Endometrial microvascular endothelial cells (primary cell): ENCODE measurements around the gene BOC. TPM values are rescaled to one million over a fixed set of nuclear protein-coding genes. Genes with fewer than 3 reads are reported as not detected.

ENCODE experiments used
- in situ Hi-C: cut with HindIII; loops from 2 replicates; pipeline ENCODE4 v1.10.0; 2017; ENCODE audit warnings: low sequenced_read_pairs, low pct_unique_long_range_greater_than_20kb; ENCODE audit errors: inconsistent ontology term
- total RNA-seq: library from RNA; depleted of rRNA; stranded (reverse); fragments of >200 nt; gene quantifications from one replicate; pipeline ENCODE4 v1.2.3, GENCODE V29; 2015; ENCODE audit errors: inconsistent ontology term

The BOC gene
- total RNA-seq, 1 donor from 2014 or later = 16.4 TPM

GRCh38 chr3:113242096-113242581 is 30.8 kb downstream of the BOC start:
- in situ Hi-C loops = no loop called here

- in situ Hi-C loops = no loop called here
Observed at GRCh38 chr3:113243071-113243470, 31.7 kb downstream of the BOC start.

GRCh38 chr3:113243846-113244245 is 32.5 kb downstream of the BOC start:
- in situ Hi-C loops = no loop called here

- in situ Hi-C loops = no loop called here
Observed at GRCh38 chr3:113245761-113246161, 34.4 kb downstream of the BOC start.

- in situ Hi-C loops = no loop called here
Observed at GRCh38 chr3:113247068-113247467, 35.7 kb downstream of the BOC start.

- in situ Hi-C loops = no loop called here
Observed at GRCh38 chr3:113247675-113248458, 36.5 kb downstream of the BOC start.

GRCh38 chr3:113249111-113249510 is 37.8 kb downstream of the BOC start:
- in situ Hi-C loops = no loop called here

- in situ Hi-C loops = no loop called here
Observed at GRCh38 chr3:113249601-113250000, 38.2 kb downstream of the BOC start.

- in situ Hi-C loops = no loop called here
Observed at GRCh38 chr3:113250566-113250965, 39.2 kb downstream of the BOC start.

- in situ Hi-C loops = no loop called here
Observed at GRCh38 chr3:113251817-113252216, 40.5 kb downstream of the BOC start.

GRCh38 chr3:113252553-113252952 is 41.2 kb downstream of the BOC start:
- in situ Hi-C loops = no loop called here

GRCh38 chr3:113253702-113254101 is 42.3 kb downstream of the BOC start:
- in situ Hi-C loops = no loop called here

- in situ Hi-C loops = no loop called here
Observed at GRCh38 chr3:113254171-113254947, 43.0 kb downstream of the BOC start.

- in situ Hi-C loops = no loop called here
Observed at GRCh38 chr3:113255100-113255853, 43.9 kb downstream of the BOC start.

GRCh38 chr3:113255854-113256615 is 44.7 kb downstream of the BOC start:
- in situ Hi-C loops = no loop called here

GRCh38 chr3:113258361-113258760 is 47.0 kb downstream of the BOC start:
- in situ Hi-C loops = no loop called here

GRCh38 chr3:113259196-113259595 is 47.8 kb downstream of the BOC start:
- in situ Hi-C loops = no loop called here

GRCh38 chr3:113261063-113261625 is 49.8 kb downstream of the BOC start:
- in situ Hi-C loops = no loop called here
